Dermis microvascular lymphatic vessel endothelial cell (primary cell): ENCODE results near the gene COPS3. TPM values are rescaled to one million over a fixed set of nuclear protein-coding genes. Genes with fewer than 3 reads are reported as not detected.

Source experiments
- DNase-seq, 2 donors: peaks; one replicate each; pipeline versions ENCODE4 v3.0.0 to v3.0.0-alpha.2; 2010; ENCODE audit warnings: low read depth in 2 of 2
- total RNA-seq: library from RNA; depleted of rRNA; stranded (reverse); fragments of >200 nt; gene quantifications from 2 replicates; pipeline ENCODE4 v1.2.1, GENCODE V29; 2014

COPS3 gene
- 80.4 and 83.1 TPM in 2 replicates for total RNA-seq

DNA sequence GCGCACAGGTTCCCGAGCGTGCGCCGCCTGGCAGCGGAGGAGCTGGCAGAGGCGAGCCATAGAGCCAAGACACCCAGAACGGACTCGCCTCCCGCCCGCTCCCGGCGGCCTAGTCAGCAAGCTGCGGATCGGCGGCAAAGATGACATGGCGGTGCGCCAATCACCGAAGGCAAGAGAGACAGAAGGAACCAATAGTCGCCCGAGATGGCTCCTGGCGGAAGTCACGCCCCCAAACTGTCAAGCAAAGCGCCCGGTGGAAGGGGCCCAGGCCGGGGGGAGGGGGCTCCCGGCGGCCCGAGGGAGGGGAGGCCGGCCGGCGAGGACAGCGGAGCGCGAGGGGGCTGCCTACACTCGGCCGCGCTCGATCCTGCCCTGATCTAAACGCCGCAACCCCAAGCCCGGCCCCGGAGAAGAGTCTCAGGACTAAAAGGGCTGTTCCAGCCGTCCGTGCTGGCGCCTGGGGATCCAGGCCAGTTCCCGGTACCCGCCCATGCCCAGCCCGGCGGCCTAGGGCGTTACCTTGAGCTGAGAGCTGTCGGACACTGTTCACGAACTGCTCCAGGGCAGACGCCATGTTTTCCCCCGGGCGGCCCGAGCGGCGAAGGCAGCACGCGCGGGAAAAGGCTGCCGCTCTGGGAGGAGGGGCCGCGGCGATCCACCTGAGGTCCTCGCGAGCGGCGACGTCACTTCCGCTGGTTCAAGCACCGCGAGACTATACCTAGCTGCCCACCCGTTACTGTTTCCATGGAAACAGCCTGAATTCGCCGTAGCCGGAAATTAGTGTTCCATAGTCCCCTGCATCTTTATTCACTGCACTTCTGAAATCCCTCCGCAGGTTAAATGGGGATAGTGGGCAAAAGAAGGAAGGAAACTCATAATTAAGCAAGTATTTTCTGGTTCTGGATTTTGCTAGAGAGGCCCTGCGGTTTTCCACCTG, at the start of gene COPS3:
Gene COPS3 (minus strand): TSS at position 634 of the 937 bp plus-strand sequence. CDS start 60 bp downstream, at position 574.
- peak; percentile 97 to 98 for DNase-seq

DNA sequence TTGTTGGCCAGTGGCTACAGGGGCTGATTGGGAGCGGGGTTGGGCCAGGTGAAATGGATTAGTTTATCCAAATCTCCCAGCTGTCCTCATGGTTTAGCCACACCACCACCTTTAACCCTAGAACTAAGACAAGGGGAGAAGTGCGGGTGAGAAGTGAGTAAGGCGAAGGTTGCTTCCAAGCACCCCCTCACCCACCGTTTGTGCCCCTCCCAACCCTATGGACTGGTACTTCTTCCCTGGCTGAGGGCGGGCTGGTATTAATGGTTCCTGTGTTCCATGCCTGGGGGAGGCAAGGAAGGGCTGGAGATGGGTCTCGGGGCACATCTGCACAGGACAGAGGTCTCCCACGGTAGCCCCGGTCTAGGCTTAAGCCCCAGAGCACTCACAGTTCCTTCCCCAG, 47.2 kb upstream of the COPS3 start:
- DNase-seq: no peak

DNA sequence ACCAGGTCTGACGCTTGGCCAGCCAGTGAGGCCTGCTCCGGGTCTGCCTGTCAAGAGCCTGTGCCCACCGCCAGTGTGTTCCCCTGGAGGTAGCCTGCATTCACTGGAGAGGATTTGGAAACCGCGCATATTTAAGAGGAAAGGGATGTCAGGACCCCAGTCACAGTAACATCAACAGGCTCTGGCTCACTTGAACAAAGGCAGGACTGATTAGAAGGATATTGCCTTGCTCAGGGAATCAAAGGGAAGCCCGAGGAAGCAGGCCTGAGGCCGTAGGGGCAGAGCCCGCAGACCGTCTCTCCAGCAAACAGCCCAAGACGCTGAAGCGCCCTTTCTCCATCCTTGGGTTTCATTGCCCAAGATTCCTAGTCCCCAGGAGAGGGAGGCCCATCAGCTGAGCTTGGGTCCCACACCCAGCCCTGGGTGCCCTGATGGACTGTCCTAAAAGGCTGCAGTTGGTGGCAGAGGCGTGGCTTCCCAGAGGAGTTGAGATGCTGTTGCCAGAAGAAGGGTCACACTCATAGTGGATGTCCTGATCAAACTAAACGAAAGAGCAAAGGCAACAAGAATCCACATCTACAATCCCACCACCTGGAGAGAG, 45.3 kb upstream of the COPS3 start:
- no peak for DNase-seq

DNA sequence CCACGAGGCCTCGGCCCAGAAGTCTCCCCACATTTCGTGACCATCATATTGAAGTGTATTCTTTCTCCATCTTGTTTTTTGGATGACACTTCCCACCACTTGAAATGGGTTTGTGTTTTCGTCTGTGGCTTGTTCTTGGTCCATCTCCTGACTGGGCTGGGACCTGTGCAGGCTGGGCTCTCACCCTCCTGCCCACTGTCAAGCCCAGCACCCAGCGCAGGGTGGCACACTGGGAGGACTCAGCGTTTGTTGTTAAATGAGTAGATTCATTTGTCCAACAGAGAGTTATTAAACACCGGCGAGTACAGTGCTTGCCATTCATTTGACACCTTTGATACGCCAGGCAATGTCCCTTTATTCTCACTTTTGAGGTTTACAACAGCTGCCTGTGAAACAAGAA, 44.8 kb upstream of the COPS3 start:
- no peak for DNase-seq

DNA sequence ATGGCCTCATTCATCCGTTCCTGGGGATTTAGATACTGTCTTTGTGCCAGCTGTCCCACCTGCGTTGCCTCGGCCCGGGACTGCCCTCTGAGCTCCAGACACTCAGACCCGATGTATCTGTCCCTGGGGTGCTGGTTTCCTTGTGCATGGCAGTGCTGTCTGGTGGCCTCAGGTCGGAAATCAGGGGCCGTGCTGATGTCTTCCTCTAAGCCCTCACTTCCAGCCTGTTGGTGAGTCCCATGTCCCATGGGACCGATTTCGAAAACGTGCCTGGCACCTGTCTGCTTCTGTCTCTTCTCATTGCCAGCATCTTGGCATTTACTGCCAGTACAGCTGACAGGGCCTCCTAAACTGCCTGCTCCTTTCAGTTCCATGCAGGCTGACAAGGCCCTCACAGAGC, 44.2 kb upstream of the COPS3 start:
- no peak for DNase-seq

DNA sequence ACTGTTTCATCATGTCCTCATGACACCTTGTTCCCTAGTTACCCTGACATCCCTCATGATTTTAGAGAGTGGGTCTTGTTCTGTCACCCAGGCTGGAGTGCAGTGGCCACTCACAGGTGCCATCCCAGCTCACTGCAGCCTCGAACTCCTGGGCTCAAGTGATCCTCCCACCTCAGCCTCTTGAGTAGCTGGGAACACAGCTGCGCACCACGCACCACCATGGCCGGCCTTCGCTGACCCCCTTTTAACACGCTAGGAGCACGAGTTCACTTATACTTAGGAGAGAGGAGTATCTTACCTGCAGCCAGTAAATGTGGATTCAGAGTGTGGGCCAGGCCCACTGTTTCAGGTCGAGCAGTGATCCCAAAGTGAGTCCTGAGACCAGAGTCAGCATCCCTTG, 43.6 kb upstream of the COPS3 start:
- DNase-seq: no peak

DNA sequence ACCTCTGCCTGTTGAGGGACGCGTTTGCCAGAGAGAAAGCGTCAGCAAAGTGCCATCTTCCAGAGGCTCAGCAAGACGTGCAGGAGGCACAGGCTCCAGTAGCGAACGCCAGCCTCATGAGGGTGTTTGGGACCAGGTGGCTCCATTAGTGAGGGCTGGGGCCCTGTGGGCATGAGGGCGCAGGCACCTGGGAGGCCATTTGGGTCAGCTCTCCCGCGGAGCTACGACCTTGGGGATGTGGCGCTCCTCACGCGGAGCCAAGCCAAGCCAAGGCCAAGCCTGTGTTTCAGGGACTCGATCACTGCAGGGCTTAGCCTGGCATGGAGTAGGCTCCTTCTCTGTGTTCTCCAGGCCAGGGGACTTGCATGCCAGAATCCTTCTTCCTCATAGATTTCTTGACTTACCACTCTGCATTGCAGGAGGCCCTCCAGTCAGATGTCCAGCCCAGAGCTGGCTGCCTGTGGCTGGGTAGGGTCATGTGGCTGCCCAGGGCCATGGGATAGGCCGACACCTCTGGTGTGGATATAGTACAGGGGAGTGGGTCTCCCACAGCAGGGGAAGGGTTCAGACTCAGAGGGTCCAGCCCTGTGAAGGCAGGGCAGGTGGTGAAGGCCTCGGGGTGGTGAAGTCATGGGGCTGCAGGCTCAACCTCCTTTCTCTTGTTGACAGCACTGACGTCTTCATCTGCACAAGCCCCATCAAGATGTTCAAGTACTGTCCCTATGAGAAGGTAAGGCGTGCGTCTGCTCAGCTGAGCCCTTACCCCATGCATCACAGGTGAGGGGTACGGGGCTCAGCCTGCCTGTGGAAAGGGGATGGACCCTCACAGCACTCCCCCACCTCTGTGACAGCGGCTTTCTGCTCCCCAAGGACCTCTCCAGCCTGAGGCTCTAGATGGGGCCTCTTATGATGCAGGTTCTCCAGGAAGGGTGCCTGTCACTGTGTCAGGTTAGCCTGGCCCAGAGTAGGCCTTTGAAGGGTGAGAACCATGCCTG, 41.8 kb upstream of the COPS3 start:
- DNase-seq: no peak

DNA sequence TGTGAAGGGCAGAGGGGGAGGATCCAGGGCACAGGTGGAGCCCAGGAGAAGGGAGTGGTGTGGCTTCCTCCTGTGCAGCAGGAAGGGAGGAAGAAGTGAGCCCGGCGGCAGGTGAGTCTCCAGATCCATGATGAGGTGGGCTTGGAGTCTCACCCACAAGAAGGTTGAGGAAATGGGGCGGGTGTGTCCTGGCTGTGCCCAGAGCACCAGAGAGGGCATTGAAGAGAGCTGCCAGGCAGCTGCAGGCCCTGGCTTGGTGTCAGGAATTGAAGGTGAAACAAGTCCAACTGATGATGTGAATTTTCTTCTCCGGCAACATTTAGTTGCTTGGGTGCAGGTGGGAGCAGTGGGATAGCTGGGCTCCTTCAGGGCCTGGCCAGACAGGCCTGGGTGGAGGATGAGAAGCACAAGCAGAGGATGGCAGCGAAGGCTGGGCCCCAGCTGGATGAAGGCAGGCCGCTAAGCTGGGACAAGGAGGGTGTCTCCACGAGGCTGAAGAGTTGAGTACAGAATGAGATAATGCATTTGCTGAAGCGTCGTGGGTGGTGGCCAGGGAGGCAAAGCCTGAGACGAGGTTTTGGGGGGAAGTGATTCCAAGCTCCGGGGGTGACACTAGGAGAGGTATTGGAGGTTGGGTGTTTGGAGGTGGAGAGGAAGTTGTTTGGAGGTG, 40.4 kb upstream of the COPS3 start:
- no peak for DNase-seq

DNA sequence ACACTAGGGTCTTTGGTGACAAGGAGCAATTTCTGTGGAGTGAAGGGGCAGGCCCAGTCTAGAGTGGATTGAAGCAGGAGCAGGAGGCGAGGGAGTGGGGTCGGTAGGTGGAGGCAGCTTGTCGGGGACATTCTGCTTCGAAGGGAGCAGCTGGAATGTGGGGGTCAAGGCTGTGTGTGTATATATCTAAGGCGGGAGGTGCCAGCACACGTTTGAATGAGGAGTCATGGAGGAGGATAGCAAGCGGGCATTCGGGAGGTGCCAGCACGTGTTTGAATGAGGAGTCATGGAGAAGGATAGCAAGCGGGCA, 39.8 kb upstream of the COPS3 start:
- DNase-seq: no peak

DNA sequence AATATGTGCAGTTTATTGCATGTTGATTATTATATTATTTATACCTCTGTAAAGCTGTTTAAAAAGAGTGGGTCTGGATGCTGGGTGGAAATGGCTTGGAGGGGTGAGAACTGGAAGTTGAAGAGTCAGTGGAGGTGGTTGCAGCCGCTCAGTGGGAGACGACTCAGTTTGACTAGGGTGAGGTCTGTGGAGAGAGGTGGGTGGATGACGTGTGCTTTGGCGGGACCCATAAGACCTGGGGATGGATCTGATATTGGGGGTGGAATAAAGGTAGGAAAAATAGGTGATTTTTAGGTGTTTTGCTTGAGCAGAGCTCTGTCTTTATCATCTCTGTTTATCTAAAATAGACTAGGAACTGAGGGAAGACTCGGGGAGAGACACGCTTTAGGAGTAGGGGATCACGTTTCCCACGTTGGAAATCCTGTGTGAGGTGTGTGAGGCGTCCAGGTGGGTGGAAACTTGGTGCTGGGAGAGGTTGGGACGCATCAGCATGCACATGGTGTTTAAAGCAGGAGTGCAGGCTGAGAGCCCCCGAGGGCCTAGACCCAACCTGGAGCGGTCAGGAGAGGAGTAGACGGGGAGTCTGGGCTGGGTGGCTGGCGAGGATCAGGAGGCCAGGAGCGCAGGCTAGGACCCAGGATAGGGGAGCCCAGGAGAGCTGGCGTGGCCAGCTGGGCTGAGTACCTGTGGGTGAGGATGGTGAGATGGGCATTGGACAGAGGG, 39.3 kb upstream of the COPS3 start:
- no peak for DNase-seq

DNA sequence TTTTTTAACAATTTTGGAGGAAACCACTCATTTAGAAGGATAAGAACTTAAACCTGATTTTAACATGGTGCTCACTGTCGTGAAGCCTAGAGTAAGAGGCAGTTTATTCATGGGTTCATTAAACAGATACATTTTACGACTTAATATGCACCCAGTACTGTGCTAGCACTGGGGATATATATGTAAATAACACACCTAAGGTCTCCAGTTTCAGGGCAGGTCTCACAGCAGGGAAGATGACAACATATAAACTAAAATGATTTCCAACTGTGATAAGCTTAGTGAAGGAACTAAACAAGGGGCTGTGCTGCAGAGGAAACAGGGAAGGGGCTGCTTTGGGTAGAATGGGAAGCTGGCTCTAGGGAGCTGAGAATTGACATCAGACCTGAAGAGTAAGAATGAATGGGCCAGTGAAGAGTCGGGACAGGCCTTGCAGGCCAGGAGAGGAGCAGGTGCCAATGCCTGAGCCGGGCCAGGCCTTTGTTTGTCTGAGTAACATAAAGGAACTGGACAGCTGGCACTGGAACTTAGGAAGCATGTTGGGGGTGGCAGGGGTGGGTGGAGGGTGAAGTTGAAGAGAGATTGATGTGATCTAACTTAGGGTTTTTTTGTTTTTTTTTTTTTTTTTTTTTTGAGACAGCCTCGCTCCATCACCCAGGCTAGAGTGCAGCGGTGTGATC, 34.2 kb upstream of the COPS3 start:
- no peak for DNase-seq

DNA sequence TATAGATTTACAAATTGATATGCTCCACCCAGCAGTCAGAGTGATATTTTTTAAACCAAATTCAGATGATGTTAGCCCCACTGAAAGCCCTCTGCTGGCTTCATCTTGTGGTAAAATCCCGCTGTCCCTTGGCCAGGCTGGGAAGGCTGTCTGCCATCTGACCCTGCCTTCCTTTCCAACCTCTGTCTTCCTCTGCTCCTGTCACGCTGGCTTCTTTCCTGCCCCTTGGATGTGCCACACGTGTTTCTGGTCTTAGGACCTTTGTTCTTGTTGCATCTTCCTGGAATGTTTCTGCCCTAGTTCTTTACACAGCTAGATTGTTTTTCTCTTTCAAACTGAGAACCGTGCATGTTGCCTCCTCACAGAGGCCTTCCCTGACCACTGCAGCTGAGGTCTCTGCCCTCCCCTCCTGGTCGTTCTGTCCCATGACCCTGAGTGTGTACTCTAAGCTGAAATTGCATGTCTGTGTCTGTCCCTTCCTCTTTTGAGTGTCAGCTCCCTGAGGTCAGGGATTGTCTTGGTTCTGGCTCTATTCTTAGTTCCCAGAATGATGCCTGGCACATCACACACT, 33.5 kb upstream of the COPS3 start:
- peak in 1 of 2 donors; percentile 51 for DNase-seq

DNA sequence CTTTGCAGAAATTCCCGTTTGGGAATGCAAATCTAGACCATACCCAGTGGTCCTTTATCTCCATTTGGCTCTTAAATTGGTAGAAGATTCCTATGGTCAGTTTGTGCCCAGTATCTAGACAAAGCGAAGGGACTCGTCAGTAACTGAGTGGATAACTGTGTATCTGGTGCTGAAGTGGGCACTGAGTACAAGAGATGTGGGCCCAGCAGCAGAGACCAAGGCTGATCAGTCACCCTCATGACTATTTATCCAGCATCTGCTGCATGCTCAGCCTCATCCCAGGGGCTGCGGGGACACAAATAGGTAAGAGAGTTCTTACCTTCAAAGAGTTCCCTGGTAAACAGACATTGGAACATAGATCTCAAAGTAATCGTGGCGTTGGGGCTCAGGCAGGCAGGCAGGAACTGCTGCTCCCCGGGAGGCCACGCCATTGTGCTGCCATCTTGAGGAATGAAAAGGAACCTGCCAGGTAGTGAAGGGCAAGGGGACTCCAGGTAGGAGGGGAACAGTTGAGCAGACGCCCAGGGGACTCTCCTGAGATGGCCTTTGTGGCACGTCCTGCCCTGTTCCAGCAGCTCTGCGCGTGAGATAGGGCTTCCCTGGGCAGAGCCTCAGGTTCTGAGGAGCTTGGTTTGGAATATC, 32.4 kb upstream of the COPS3 start:
- peak in 1 of 2 donors; percentile 24 for DNase-seq

DNA sequence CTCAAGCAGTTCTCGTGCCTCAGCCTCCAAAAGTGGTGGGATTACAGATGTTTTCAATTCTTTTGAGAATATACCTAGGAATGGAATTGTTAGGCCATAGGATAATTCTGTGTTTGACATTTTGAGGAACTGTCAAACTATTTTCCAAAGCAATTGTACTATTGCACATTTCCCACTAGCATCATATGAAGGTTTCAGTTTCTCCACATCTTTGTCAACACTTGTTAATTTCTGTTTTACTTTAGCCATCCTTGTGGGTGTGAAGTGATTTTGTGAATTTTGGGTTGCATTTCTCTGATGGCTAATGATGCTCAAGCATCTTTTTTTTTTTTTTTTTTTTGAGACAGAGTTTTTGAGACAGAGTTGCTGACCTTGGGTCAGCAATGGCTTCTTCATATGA, 28.3 kb upstream of the COPS3 start:
- no peak for DNase-seq

DNA sequence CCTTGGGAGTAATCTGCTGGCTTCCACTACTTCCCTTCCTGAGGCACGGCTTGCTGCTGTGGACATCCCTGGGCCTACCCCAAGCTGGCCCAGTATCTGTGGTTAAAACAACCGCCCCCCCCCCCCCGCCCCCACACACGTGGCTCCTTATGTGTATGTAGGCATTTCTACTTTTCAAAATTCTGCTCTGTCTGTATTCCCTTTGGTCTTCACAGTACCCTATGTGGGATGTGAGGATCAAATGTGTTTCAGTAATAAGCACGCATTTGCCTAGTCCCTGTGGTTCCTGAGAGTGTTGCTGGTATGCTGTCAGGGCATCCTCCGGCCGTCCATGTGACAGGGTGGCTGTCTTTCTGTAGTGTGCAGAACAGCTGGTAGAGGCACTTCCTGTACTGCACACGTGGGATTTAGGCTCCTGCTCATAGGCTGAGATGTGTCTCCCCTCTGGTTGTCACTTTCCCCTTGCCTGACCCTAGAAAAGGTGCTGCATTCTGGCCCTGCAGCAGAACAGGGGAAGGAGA, 24.3 kb upstream of the COPS3 start:
- peak in 1 of 2 donors; percentile 5 for DNase-seq

DNA sequence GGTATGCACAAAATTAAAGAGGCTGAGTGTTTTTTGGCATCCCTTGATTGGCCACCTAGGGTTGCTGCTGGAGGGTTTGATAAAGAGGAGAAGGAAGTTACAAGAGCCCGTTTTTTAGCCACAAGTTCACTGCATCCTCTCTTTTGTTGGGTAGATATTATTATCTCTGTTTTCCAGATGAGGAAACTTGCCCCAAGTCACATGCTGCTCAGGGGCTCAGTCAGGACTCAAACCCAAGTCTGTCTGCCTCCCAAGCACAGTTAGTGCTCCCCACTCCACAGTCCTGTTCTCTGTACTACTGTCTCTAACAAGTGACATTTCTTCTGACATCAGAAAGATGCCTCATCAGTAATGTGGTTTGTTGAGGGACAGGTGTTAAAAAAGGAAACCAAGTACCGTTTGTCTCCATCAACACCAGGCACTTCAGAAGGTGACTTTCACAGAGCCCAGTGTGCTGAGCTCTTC, 23.5 kb upstream of the COPS3 start:
- DNase-seq: no peak

DNA sequence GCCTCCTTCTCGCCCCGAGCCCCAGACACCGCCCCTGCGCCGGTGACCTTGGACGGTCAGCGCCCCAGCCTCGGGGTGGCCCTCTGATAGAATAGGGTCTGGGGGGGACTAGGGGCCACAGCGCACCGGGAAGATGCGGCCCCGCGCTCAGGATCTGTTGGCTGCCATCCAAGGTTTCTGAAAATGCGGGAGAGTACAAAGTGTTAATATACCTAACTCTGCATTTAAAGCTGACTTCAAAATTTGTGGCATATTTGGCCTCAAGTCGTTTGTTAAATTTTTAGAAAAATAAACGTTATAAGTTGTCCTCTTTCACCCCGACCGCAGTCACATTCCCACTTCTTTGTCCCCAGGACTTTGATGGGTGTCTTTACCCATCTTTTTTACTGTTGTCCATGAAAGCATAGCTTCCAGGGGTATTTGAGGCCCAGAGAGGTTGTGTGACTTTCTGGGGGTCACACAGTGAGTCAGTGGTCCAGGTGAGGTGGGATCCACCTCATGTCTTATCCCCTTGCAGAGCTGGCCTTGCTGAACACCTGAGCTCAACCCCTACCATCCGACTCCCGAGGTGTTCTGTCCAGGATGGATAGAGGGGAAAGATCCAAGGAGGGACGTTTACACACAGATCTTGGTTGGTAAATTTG, 22.9 kb upstream of the COPS3 start:
- no peak for DNase-seq
